RWPE2 (cell line): ENCODE results near the gene WDR93.

Experiments used
- ATAC-seq: fragments of 200-7000 bp; cut with Tn5 transposase; 3 replicates; pipeline ENCODE4 v1.9.1; 2021; ENCODE audit warnings: low read depth
- DNase-seq: peaks from one replicate; pipeline ENCODE4 v3.0.0-alpha.2; 2020; ENCODE audit warnings: low spot score
- H3K27ac ChIP-seq: fragments of 450-650 bp; 2 replicates; pipeline ENCODE4 v1.5.1; 2017; ENCODE audit warnings: mild to moderate bottlenecking; ENCODE audit not compliant: poor library complexity, severe bottlenecking
- H3K27me3 ChIP-seq: fragments of 250-450 bp; sonication (Bioruptor Pico); 2 replicates; pipeline ENCODE4 v1.5.1; 2021; ENCODE audit warnings: mild to moderate bottlenecking, moderate library complexity; ENCODE audit not compliant: insufficient read depth, poor library complexity, severe bottlenecking
- H3K36me3 ChIP-seq: fragments of 250-450 bp; sonication (Bioruptor Pico); 2 replicates; pipeline ENCODE4 v1.5.1; 2020; ENCODE audit warnings: low read depth, mild to moderate bottlenecking, moderate library complexity
- H3K4me1 ChIP-seq: fragments of 250-450 bp; sonication (Bioruptor Pico); 2 replicates; pipeline ENCODE4 v1.5.1; 2021; ENCODE audit warnings: mild to moderate bottlenecking, moderate library complexity; ENCODE audit not compliant: insufficient read depth, poor library complexity, severe bottlenecking
- H3K4me3 ChIP-seq: fragments of 250-450 bp; sonication (Bioruptor Pico); 2 replicates; pipeline ENCODE4 v1.5.1; 2021; ENCODE audit warnings: mild to moderate bottlenecking, moderate library complexity; ENCODE audit not compliant: severe bottlenecking
- H3K9me3 ChIP-seq: fragments of 250-450 bp; sonication (Bioruptor Pico); 2 replicates; pipeline ENCODE4 v1.5.1; 2021; ENCODE audit warnings: mild to moderate bottlenecking, moderate library complexity; ENCODE audit not compliant: severe bottlenecking
- TF ChIP-seq, protein P1 (sequence below): fragments of 450-650 bp; IDR thresholded peaks from one replicate; pipeline ENCODE4 v1.5.1; 2017; ENCODE audit warnings: mild to moderate bottlenecking, moderate library complexity; ENCODE audit not compliant: poor library complexity, severe bottlenecking

WDR93 gene

DNA sequence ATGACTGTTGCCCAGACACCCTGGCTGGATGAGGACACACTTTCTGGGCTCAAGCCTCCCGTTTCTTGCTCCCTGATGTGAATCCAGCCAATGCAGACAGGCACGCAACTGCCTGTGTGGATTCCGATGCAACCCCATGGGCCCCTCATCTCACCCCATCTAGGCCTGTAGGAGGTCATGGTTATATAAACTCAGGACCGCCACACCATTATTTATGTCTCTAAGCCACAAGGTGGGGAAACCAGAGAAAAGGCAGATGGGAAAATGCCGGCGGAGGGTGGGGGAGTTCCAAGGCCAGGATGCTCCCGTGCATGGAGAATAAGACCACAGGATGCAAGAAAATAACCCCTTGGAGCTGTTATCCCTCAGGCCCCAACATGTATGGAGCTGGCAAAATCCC is 58.4 kb downstream of the WDR93 start:
- DNase-seq (no peak), ATAC-seq (no peak)
- Histone ChIP-seq H3K4me3 (no peak overlapping the region), H3K4me1 (peaks cover 3% of the 10 kb centered on the region), H3K27ac (no peak overlapping the region), H3K36me3 (no peaks in the 10 kb centered on the region), H3K9me3 (no peaks in the 10 kb centered on the region), H3K27me3 (no peaks in the 10 kb centered on the region)
- TF ChIP-seq, protein P1, sequence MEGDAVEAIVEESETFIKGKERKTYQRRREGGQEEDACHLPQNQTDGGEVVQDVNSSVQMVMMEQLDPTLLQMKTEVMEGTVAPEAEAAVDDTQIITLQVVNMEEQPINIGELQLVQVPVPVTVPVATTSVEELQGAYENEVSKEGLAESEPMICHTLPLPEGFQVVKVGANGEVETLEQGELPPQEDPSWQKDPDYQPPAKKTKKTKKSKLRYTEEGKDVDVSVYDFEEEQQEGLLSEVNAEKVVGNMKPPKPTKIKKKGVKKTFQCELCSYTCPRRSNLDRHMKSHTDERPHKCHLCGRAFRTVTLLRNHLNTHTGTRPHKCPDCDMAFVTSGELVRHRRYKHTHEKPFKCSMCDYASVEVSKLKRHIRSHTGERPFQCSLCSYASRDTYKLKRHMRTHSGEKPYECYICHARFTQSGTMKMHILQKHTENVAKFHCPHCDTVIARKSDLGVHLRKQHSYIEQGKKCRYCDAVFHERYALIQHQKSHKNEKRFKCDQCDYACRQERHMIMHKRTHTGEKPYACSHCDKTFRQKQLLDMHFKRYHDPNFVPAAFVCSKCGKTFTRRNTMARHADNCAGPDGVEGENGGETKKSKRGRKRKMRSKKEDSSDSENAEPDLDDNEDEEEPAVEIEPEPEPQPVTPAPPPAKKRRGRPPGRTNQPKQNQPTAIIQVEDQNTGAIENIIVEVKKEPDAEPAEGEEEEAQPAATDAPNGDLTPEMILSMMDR, result no peak

DNA sequence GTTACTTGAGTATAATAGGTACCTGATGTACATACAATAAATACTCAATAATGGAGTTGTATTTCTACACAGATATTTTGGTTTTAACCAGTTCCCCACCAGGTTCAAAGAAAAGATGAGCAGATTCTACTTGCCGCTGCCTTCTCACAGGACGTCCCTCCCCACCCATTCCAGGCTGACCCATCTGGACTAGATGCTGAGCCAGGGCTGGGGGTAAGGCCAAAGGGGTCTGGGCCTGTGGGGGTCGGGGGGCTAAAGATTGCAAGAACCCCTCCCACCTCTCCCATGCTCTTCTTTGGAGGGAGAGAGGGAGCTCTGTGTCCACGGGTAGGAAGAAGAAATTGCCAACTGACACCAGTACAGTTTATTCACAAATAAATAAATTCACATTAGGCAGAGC is 58.9 kb downstream of the WDR93 start:
- no peaks in the 10 kb centered on the region for H3K9me3 ChIP-seq
- H3K4me1 ChIP-seq, result peaks cover 3% of the 10 kb centered on the region
- no peak overlapping the region for H3K4me3 ChIP-seq
- DNase-seq (no peak), ATAC-seq (no peak)
- H3K27ac ChIP-seq, result no peak overlapping the region
- H3K27me3 ChIP-seq, result no peaks in the 10 kb centered on the region
- H3K36me3 ChIP-seq, result no peaks in the 10 kb centered on the region
- TF ChIP-seq, protein P1, result no peak

DNA sequence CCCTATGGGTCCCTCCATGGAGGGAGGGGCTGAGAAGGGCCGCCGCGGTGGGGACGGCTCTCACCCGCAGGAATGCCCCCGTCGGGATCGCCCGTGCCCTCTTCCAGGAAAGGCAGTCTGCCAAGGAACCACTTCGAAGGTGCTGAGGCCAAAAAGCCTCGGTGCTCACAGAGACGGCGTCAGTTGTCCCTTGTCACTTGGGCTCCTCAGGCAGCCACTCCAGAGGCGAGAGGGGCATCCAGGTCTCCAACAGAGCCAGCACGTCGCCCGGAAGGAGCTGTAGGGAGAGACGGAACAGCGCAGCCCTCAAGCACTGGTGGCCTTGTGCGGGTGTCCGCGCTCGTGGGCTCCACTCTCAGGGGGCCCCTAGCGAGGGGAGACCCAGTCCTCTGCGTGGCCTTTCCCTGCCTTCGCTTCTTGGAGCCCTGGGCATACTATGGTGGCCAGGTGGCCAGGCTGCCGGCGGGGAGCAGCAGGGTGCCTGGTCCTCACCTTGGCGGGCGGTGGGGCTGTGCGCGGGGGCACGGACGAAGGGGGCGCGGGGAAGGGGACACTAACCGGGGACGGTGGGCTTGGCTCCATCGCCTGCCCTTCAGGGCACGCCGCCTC is 59.4 kb downstream of the WDR93 start:
- Histone ChIP-seq H3K27me3 (no peaks in the 10 kb centered on the region), H3K36me3 (no peaks in the 10 kb centered on the region), H3K4me1 (peaks cover 3% of the 10 kb centered on the region), H3K27ac (no peak overlapping the region), H3K4me3 (peak overlapping the region; percentile 43), H3K9me3 (no peaks in the 10 kb centered on the region)
- ATAC-seq (no peak), DNase-seq (no peak)
- TF ChIP-seq, protein P1, result no peak

DNA sequence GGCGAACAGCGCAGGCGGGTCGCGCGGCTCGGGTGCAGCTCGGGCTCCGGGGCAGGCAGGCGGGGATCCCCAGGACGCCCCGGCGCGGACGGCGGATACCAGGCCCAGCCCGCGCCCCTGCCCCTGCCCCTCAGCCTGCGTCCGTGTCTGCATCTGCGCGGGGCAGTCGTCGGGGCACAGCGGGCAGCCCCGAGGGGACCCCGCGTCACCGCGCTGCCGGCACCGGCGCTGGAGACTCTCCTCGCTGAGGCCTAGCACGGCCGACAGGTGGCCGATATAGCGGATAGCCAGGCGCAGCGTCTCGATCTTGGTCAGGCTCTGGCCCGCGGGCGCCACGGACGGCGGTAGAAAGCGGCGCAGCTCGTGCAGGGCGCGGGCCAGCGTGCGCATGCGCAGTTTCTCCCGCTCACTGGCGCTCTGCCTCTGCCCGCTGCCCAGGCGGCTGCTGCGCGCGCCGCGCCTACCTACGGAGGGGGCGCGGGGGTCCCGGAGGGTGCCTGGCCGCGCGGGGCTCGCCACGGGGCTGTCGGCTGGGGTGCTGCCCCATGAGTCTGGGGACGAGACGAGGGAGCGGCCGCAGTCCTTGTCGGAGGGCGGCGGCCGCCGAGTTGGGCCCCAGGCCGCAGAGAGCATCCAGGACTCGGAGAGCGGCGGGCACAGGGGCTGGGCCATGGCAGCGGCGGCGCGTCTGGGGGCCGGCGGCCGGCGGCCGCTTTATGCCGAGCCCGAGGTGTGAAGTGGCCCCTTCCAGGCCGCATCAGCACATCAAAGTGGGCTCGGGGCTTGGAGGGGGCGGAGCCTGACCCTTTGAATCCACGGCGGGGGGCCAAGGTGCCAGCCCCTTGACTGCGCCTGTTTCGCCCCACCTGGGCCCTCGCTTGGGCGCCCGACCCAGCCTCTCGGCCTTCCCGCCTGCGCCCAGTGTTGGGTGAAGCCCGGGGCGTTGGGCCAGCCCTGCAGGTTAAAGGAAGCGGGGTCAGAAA is 60.2 kb downstream of the WDR93 start, which contains the start of gene MESP1:
Gene MESP1, minus strand, starts transcription at position 690 of the 983 bp plus-strand sequence. Its CDS starts 18 bp downstream, at position 672.
- ATAC-seq (peak; percentile 94), DNase-seq (peak; percentile 96)
- Histone ChIP-seq H3K4me1 (peaks cover 3% of the 10 kb centered on the region), H3K27me3 (no peaks in the 10 kb centered on the region), H3K9me3 (no peaks in the 10 kb centered on the region), H3K4me3 (peak within 1 kb of the TSS; percentile 43), H3K36me3 (no peaks in the 10 kb centered on the region), H3K27ac (no peak within 1 kb of the TSS)
- TF ChIP-seq, protein P1, result peak; percentile 88
